PC-9 (cell line): ENCODE data around the gene FADS3.

Source experiments
- EZH2 ChIP-seq: fragments of 200-600 bp; sonication (generic); IDR thresholded peaks from 2 replicates; pipeline ENCODE4 v1.8.0; 2017; ENCODE audit warnings: antibody characterized with exemption, low read depth
- TF ChIP-seq, protein P1 (sequence below): fragments of 200-600 bp; sonication (generic); conservative IDR thresholded peaks from 2 replicates; pipeline ENCODE4 v1.6.1; 2017; ENCODE audit warnings: mixed run types, antibody characterized with exemption, mild to moderate bottlenecking, moderate library complexity

DNA sequence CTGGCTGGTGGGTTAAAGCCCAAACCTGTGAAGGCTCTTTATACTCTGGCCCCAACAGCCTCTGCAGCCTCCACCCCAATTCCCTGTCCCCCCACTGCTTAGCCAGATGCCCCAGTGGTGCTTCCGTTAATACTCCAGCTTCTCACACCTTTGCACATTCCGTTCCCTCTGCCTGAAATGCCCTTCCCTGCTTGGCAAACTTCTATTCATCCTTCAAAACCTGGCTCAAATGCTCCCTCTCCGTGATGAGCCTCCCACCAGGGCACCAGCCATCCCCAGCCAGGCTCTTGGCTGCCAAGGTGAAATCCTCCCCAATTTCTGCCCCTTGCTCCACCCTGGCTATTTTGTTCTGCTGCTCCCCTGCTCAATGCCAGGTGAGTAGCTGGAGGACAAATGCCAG, 12.5 kb upstream of the FADS3 start:
- TF ChIP-seq, protein P1, sequence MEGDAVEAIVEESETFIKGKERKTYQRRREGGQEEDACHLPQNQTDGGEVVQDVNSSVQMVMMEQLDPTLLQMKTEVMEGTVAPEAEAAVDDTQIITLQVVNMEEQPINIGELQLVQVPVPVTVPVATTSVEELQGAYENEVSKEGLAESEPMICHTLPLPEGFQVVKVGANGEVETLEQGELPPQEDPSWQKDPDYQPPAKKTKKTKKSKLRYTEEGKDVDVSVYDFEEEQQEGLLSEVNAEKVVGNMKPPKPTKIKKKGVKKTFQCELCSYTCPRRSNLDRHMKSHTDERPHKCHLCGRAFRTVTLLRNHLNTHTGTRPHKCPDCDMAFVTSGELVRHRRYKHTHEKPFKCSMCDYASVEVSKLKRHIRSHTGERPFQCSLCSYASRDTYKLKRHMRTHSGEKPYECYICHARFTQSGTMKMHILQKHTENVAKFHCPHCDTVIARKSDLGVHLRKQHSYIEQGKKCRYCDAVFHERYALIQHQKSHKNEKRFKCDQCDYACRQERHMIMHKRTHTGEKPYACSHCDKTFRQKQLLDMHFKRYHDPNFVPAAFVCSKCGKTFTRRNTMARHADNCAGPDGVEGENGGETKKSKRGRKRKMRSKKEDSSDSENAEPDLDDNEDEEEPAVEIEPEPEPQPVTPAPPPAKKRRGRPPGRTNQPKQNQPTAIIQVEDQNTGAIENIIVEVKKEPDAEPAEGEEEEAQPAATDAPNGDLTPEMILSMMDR: no peak
- TF ChIP-seq EZH2: no peak
